GM21825 (cell line): ENCODE measurements around the gene MACROD2.

Experiments
- ATAC-seq: cut with Tn5 transposase; IDR thresholded peaks from one replicate; pipeline ENCODE4 v1.9.1; 2021; ENCODE audit warnings: mild to moderate bottlenecking, moderate library complexity; ENCODE audit not compliant: unreplicated experiment

The MACROD2 gene

DNA sequence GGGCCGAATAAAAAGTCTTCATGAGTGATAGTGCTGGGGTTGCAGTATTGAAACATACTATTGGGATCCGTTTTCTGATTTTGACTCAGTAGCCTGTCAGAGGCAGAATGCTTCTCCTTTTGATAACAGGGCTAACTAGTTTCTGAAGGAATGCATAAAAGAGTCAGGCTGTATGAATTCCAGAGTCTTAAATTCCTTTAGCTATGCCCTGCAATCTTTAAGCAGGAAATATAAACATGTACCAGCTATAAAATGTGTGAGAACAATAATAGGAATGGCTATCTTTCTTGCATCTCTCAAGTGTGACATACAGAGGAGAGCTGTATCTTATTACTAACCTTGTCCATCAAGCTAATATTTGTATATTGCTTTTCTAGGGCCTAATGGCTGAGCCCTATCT, 1660.8 kb downstream of the MACROD2 start:
- ATAC-seq = no peak

DNA sequence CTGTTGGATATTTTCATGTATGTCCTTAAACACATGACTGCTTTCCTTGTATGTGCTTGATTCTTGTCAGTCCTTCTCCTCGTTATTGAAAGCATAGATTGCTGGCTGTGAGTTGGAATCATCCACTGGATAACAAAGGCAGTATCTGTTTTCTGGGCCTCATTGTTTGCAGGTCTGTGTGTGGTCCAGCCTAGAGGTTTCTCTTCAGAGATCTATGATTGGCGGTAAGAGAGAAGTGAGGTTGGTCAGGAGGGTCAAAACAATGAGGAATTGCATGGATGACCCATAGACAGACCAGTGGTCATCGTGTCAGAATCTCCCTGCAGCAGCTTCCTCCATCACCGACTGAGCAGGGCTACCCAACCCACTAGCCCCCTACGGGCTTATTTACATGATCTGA, 1663.0 kb downstream of the MACROD2 start:
- ATAC-seq = no peak

DNA sequence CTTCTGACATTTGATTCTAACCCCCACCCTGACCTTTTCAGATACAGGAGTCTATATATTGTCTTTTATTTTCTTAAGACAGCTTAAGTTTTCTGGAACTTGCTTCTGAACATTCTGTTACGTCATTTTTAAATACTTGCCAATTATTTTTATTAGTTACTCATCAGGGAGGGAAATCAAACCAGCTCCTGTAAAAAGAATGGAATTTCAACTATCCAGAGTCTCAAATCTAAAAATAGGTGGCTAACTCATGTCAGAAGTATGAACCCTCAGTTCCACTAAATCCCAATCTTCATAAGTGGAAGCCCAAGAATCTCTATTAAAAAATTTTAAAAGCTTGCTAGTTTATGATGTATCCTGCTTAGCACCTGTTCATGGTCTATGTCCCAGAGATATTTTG, 1677.9 kb downstream of the MACROD2 start:
- no peak for ATAC-seq

DNA sequence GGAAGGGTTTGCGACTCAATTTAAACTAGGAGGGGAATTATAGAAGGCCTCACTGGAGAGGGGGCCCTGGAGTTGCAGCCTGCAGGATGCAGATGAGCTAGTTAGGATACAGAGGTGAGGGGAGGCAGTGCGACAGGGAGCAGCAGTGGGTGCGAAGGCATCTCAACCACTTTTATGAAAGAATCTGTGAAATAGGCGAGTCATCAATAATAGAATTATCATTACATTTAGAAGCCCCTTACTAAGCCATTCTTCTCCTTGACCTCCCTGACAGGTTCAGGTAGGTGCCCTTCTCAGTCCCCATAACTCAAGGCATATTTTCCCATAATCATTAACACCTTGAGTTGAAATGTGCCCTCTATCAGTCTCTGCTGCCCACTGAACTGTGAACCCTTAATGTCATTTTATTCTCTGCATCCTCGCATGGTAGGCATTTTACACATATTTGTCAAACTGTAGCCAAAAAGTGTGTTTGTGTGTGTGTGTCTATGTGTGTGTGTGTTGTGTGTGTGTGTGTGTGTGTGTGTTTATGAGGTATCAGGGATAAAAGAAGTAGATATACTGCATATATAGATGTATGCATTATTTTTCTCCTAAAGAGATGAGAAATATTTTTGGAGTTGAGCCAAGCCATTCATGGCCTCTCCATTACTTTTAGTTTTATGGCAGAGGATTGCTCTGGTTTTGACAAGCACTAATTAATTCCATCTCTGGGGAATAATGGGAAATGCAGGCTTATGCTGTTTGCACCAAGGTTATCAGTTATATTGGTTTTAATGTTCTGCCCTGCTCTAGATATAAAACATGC, 1679.1 kb downstream of the MACROD2 start:
- ATAC-seq = no peak

DNA sequence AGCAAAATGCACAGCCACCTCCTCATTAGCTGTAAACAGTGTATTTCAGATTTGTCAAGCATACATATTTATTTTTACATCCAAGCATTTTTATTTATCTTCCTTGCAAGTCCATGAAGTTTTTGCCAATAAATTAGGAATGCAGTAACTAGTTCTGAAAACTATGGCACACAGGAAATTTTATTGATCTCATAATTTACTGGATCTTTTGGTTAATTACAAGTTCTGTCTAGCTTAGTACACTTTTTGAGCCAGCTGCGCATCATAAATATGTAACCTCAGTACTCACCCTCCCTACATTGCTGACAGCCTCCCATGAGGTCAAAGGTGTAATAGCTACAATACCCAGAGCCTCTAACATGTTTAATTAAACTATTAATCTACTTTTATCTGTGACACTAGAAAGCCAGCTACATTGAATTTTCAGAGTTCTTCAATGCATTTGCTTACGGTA, 1679.8 kb downstream of the MACROD2 start:
- ATAC-seq = no peak

DNA sequence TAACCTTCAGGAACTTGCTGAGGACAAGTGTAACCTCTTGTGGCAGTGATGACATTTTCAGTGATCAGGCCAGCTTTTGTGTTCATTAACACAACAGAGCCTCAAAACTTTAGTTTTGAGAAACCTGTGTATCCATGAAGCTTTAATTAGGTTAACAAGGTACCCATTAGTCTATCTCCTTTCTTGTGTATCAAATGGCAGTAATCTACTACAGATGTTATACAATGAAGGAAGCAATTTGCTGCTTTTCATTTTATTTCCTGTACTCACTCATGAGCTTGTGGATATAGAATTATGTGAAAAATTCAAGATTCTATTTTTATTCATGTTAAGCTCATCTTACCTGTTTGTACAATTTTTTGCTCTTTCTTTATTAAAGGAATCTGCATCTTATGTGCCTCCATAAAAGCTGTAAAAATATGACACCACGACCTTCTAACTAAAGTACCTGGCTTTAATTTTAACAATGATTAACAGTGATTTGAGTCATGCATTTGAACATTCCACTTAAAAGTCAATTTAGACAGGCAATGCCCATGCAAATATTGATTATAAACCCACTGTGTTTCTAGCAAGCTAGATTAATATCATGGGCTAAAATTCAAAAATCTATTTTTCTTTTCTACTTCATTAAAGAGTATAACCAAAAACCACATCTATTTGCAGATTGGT, 1680.6 kb downstream of the MACROD2 start:
- no peak for ATAC-seq

DNA sequence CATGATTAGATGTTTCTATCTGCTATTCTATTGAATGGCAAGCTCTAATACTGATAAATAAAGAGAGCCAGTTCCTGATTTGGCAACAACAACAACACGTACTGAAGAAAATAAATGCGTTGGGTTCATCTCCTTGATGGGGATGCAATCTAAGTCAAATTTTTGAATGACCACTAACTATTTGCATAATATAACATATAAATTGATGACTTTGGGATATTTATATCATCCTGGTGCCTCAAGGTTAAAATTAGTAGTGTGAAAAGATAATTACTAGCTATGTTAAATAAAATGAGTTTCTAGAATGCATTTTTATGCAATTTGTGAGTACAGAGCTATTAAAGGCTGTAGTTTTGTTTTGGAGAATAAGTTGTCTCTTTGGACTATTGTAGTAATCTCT, 1681.5 kb downstream of the MACROD2 start:
- no peak for ATAC-seq

DNA sequence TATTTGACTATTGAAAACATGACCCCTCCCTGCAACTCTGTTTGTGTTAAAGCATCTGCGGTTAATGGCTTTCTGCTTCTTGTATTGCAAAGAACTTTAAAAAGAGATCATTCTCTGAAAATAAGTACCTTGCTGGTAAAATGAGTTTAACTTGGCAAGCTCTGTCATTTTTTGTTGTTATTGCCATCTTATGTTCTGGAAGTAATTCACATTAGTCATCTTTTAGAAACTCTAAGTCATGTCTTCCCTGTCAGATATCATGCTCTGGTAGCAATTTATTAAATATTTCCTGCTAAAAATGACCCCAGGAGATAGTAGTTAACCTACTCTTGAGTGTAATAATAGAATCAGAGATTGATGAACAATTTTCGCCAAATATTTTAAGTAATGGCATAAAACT, 1687.4 kb downstream of the MACROD2 start:
- ATAC-seq = no peak

DNA sequence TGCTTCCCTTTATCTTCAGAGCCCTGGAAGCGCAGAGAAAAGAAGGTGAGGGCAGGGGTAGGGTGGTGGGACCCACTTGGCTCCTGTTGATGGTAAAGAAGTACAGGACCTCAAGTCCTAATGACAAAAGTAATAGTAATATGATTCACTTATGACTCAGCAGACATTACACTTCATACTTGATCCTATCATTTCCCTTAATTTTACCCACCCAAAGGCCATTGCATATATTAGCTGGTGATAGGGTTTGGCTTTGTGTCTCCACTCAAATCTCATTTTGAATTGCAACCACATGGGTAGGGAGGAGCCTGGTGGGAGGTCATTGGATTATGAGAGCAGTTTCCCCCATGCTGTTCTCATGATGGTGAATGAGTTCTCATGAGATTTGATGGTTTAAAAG, 1697.3 kb downstream of the MACROD2 start:
- no peak for ATAC-seq

DNA sequence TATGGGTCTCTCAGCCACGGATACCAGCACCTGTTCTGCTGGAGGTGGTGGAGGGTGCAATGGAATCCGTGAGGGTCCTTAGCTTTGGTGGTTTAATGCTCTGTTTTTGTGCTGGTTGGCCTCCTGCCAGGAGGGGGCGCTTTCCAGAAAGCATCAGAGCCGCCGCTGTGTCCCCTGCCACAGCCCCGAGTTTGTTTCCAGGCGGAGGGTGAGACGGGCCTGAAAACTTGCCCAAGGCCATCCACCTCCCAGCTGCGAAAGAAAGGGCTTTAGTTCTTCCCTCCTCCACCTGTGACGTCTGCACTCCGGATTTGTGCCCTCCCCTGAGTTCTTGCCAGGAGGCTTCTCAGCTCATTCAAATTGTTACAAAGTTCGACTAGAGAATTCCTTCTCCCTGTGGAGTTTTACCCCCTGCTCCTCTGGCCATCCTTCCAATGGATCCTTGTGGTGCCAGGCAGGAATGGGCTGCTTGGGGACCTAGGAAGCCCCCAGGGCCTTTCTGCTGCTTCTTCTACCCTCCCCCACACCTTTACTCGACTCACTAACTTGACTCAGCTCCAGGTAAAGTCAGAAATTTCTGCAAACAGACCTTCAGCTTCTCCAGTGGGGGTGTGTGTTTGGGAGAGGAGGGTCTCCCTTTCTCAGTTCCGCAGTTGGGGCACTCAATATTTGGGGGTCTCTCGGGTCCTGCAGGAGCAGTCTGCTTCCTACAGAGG, 1704.3 kb downstream of the MACROD2 start:
- no peak for ATAC-seq

DNA sequence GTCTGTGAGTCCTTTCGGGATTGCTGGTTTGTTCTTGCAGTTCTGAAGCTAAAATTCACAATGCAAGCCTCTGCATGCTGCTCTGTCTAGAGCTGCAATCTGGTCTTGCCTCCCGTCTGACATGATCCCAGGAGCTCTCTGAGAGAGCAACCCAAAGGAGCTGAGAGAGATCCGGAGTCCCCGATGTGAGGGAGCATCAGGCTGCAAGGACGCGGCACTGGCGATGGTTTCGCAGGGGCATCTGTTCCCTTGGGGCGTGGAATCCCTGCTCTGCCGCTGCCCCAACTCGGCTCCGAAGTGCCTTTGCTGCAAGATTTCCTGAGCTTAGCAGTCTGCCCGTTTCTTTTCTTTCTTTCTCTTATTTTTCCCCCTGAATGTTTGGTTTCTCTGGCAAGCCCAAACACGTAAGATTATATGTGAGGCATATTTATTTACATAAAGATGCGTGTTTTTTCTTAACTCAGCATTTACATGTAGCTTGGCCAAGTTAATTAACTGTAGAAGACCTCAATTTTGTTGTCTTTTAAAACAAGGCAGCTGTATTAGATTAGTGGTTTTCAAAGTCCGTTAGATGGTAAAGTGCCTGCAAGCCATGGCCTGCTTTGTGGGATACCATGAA, 1704.9 kb downstream of the MACROD2 start:
- ATAC-seq = no peak

DNA sequence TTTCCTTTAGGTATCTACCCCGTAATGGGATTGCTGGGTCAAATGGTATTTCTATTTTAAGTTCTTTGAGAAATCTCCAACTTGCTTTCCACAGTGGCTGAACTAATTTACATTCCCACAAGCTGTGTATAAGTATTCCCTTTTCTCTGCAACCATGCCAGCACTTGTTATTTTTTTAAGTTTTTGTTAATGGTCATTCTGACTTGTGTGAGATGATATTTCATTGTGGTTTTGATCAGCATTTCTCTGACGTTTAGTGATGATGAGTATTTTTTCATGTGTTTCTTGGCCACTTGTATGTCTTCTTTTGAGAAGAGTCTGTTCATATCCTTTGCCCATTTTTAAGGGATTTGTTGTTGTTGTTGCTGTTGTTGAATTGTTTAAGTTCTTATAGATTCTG, 1706.8 kb downstream of the MACROD2 start:
- no peak for ATAC-seq

DNA sequence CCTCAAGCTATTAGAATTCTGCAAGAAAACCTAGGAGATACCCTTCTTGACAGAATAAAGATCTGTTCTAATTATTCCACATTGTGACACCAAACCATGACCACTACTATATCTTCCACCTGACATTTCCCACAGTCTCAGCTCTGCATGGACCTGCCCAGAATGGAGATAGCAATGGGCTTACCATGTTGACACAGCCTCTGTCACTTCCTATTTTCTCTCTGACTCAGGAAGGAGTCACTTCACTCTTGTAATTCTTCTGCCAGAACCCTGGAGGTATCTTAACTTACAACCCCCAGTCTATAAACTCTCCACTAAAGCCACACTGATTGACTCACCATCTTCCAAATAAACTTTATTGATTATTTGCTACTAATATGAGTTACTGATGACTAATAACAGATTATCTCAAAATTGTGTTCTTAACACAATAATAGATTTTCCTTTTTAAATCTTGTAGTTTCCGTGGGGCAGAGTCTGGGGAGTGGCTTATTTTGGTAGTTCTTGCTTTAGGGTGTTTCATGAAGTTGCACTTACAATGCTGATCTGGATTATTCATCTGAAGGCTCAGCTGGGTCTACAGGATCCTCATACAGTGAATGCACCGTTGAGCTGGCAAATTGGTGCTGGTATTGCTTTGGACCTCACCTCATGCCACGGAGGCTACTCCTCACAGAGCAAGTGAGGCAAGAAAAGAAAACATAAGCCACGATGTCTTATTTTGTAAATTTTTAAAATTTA, 1708.0 kb downstream of the MACROD2 start:
- ATAC-seq = no peak

DNA sequence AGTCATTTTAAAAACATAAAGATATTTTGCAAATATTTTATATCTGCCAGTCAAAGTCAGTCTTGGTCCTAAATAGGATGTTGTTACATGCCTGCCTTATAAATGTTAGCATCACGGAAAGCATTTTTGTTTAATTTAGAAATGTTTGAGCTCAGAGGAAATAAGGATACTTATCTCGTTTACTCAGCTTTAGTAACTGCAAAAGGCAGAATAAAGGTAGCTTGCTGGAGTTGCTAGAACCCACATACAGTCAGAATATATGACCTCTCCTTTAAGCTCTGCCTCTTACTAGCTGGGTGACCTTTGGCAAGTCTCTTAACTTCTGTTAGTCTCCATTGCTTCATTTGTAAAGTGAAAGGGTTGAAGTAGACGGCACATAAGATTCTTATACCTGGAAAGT, 1710.7 kb downstream of the MACROD2 start:
- ATAC-seq = no peak

DNA sequence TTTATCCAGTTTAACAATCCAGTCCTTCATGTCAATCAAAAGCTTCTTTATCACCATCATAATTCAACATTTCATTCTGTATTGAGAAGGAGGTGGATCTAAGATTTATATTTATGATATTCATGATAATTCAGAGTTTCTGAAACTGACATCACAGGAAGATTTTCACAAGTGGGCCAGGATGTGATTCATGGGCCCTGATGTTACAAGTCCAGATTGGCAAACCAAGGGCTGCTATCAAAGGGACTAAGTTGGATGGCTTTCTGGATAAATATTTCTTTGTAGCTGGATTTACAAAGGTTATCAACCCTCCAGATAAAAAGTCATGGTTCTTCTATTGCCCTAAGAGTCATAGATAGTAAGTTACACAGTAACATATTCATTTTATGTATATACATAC, 1711.4 kb downstream of the MACROD2 start:
- no peak for ATAC-seq

DNA sequence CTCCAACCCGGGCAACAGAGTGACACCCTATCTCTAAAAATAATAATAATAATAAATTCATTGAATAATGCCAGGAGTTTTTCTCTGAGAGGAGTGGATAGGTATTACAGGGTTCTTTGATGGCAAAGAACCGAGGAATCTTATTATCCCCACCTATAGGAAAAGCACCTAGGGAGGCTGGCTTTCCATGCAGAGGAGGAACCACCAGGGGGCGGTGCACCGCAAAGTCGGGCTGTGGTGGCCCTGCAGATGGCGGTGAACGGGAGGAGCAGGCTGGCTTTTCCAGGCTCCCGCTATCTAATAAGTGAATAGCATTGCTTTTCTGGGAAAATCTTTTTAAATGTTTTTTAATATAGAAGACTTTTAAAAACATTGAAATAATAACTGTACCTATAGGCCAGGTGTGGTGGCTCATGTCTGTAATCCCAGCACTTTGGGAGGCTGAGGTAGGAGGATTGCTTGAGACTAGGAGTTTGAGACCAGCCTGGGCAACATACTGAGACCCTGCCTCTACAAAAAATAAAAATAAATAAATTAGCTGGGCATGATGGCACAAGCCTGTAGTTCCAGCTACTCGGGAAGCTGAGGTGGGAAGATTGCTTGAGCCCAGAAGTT, 1713.8 kb downstream of the MACROD2 start:
- ATAC-seq = peak; percentile 77

DNA sequence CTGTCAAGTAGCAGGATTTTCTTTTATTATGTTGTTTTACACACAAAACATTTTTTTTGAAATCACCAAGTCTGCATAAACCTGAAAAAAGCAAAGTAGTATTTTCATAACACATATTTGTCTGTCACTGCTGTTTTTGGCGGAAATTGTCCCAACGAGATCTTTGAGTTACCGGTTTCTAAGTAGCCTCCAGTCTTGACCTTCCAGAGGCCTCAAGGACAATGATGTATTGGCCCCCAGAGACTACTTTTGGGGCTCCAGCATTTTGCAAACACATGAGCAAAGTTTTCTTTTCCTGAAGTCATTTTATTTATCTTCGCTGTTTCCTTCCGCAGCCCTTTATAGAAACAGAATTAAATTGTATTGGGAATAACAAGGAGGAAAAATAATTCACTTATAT, 1715.3 kb downstream of the MACROD2 start:
- ATAC-seq = no peak

DNA sequence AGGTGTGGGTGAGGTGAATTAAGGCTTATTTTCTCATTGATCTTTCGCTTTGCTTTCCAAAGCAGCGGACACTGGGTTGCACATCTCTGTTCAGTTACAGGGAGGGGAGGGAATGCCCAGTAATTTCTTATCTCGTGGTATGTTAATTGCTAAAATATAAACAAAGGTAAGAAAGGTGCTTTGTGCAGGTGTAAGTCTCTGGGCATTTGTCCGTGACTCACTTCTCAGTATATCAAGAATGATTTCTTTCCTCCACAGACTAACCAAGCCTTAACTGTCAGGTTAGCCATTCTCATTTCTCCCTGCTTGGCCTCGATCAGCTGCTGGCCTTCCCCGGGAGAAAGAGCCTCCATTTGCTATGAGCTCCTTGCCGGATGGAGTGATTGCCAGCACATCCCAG, 1715.9 kb downstream of the MACROD2 start:
- no peak for ATAC-seq

DNA sequence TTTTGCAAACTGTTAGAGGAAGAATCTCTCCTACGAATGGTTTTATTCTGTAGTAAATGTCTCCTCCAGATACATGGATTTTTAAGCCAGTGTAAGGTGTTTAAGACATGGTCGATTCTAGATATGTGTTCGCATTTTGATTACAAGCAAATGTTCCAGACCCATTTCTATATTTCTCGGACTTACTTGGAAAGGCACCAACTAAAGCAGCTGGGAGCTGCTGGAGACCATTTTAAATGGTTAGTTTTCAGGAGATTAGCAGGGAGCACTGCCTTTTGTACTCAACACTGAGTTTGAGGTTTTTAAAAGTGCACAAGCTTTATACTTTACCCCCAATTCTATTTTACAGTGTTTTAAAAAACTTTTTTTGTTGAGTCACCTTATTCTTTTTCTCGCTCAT, 1720.9 kb downstream of the MACROD2 start:
- no peak for ATAC-seq

DNA sequence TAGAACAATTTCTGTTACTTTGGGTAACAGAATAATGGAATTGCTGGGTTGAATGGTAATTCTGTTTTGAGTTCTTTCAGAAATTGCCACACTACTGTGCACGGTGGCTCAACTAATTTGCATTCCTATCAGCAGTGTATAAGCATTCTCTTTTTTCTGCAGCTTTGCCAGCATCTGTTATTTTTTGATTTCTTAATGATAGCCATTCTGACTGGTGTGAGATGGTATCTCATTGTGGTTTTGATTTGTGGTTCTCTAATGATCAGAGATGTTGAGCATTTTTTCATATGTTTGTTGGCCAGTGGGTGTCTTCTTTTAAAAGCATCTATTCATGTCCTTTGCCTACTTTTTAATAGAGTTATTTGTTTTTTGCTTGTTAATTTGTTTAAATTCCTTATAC, 1731.1 kb downstream of the MACROD2 start:
- ATAC-seq = no peak
